Esophagus muscularis mucosa (tissue), 4 donors: ENCODE results near the gene CAST.

Experiments used
- CTCF ChIP-seq, 3 experiments: fragments of 200-600 bp in 2 of 3; fragments of 450-650 bp in 1 of 3; sonication (generic) in 2 of 3; IDR thresholded peaks; one replicate each; pipeline ENCODE4 v1.5.1; 2017 to 2019; ENCODE audit warnings: antibody characterized with exemption in 3 of 3, mild to moderate bottlenecking in 2 of 3, moderate library complexity in 1 of 3
- EP300 ChIP-seq: sonication (generic); formaldehyde crosslinking; IDR thresholded peaks from one replicate; pipeline ENCODE4 v1.6.1; 2017; ENCODE audit warnings: antibody characterized with exemption
- POLR2A ChIP-seq: fragments of 450-650 bp; IDR thresholded peaks from one replicate; pipeline ENCODE4 v1.6.1; 2017; ENCODE audit warnings: antibody characterized with exemption, moderate library complexity, mild to moderate bottlenecking, low read depth
- POLR2AphosphoS5 ChIP-seq, 2 donors: sonication (generic); formaldehyde crosslinking; IDR thresholded peaks; one replicate each; pipeline ENCODE4 v1.6.1; 2017; ENCODE audit warnings: antibody characterized with exemption in 2 of 2

- TF ChIP-seq CTCF (IDR thresholded peaks at IDR 0.05) (no peak), POLR2AphosphoS5 (IDR thresholded peaks at IDR 0.05) (no peak), POLR2A (no peak), EP300 (no peak)
These were observed 154.8 kb downstream of the CAST start for GRCh38 chr5:96816991-96817390.
